KG1 (cell line): ENCODE data around the gene LINGO4.

Source experiments
- DNase-seq: peaks from one replicate; lab custom pipeline; 2025; lab: John Stamatoyannopoulos, UW

The LINGO4 gene

GRCh38 chr1:151805066-151805820 is at the start of gene LINGO4:
LINGO4 (minus strand) TSS chr1:151805419; CDS start chr1:151802704, 2,715 bp downstream.
- DNase-seq: no peak

- no peak for DNase-seq
Measured at GRCh38 chr1:151854658-151855057, 49.4 kb upstream of the LINGO4 start.

GRCh38 chr1:151853411-151853943 is 48.3 kb upstream of the LINGO4 start, which contains the start of gene THEM5:
THEM5 (minus strand) TSS chr1:151853712; CDS start chr1:151853565, 147 bp downstream.
- DNase-seq: no peak

- no peak for DNase-seq
Measured at GRCh38 chr1:151852733-151853132, 47.5 kb upstream of the LINGO4 start.

GRCh38 chr1:151851886-151852285 is 46.7 kb upstream of the LINGO4 start:
- no peak for DNase-seq

- DNase-seq: no peak
Measured at GRCh38 chr1:151849871-151850270, 44.7 kb upstream of the LINGO4 start.

GRCh38 chr1:151849126-151849525 is 43.9 kb upstream of the LINGO4 start:
- no peak for DNase-seq

- DNase-seq: no peak
Measured at GRCh38 chr1:151847867-151848596, 42.8 kb upstream of the LINGO4 start.

GRCh38 chr1:151846686-151847237 is 41.5 kb upstream of the LINGO4 start:
- DNase-seq: no peak

GRCh38 chr1:151846062-151846568 is 40.9 kb upstream of the LINGO4 start:
- DNase-seq: no peak

GRCh38 chr1:151843398-151843797 is 38.2 kb upstream of the LINGO4 start:
- DNase-seq: no peak

GRCh38 chr1:151841141-151841540 is 35.9 kb upstream of the LINGO4 start:
- no peak for DNase-seq

- DNase-seq: no peak
Measured at GRCh38 chr1:151840421-151840820, 35.2 kb upstream of the LINGO4 start.

- no peak for DNase-seq
Measured at GRCh38 chr1:151839457-151840403, 34.5 kb upstream of the LINGO4 start, which contains the start of gene C2CD4D. C2CD4D (minus strand) TSS chr1:151839820; CDS start chr1:151838989, 831 bp downstream.

- no peak for DNase-seq
Measured at GRCh38 chr1:151839082-151839412, 33.8 kb upstream of the LINGO4 start.

- no peak for DNase-seq
Measured at GRCh38 chr1:151838222-151839081, 33.2 kb upstream of the LINGO4 start.

- no peak for DNase-seq
Measured at GRCh38 chr1:151837884-151838221, 32.6 kb upstream of the LINGO4 start.

- no peak for DNase-seq
Measured at GRCh38 chr1:151837197-151837596, 32.0 kb upstream of the LINGO4 start.

GRCh38 chr1:151835596-151835995 is 30.4 kb upstream of the LINGO4 start:
- DNase-seq: no peak

GRCh38 chr1:151834239-151834638 is 29.0 kb upstream of the LINGO4 start:
- no peak for DNase-seq
